ENCODE results near the gene NOL6. TPM values are rescaled to one million over a fixed set of nuclear protein-coding genes. Genes with fewer than 3 reads are reported as not detected.

NOL6 gene
- total and polyA plus RNA-seq, 2 of the 8 experiments (the other 6 are each of a cell fraction or from before 2014, with no cell fraction given): 44.0 to 55.0 TPM

DNA sequence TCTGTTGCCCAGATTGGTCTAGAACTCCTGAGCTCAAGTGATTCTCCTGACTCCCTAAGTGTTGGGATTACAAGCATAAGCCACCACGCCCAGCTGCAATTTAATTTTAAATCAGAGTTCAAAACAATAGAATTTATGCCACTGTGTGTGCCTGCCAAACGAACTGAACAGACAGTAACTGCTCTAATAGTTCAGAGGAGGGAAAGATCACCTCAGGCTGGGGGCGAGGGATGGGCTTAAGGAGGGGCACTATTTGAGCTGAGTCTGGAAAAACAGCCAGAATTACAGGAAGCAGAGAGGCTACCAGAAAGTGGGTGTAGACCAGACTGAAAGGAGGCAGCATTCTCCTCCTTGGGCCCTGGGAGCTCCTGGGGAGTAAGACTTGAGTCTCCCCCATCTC, 12.2 kb downstream of the NOL6 start:
- H3K4me2 ChIP-seq (ENCODE audit: insufficient read depth in 1 of 2, low read depth in 2 of 2, low read length in 2 of 2): no peak overlapping the region
- H3K23me2 ChIP-seq (ENCODE audit: low read depth, low read length): 0 out of 2 replicates have a peak, but pooled peaks cover 1% of the 10 kb centered on the region
- no peak overlapping the region for H3K14ac ChIP-seq (ENCODE audit: insufficient read length)
- H3K27me3 ChIP-seq (replicated peaks in 1 of 4; ENCODE audit: control insufficient read depth in 3 of 4, extremely low read depth in 1 of 4, insufficient read depth in 3 of 4, low read length in 3 of 4): no peaks in the 10 kb centered on the region
- no peak overlapping the region for H4K8ac ChIP-seq (ENCODE audit: extremely low read depth, insufficient read depth, low read length)
- no peaks in the 10 kb centered on the region for H3K4me1 ChIP-seq (replicated peaks in 1 of 4; ENCODE audit: control insufficient read depth in 3 of 4, insufficient read depth in 4 of 4, low read length in 3 of 4)
- CTCF ChIA-PET (ENCODE audit: partially characterized antibody): interaction anchor here (1.1 to 21.6 kb wide), 5 partner anchors 5 to 86 kb away, joined by 4 to 358 read pairs (median 37); partner anchors contain the start of genes AQP3 and NOL6
- WGBS, 2 experiments (ENCODE audit: extremely low coverage in 1 of 2, insufficient coverage in 1 of 2, insufficient read length in 1 of 2, insufficient replicate concordance in 2 of 2, low coverage in 1 of 2, low lambda C conversion rate in 2 of 2, missing lambda C conversion rate in 1 of 2): 94% methylated on average over 3 of the region's 3 CpGs; no CpG with 5 or more reads in 1 of the 2 experiments
- no peak overlapping the region for H2BK20ac ChIP-seq (ENCODE audit: low read length)
- peaks cover 33 to 52% (median 47%) of the 10 kb centered on the region in 4 experiments for H3K36me3 ChIP-seq (ENCODE audit: control insufficient read depth in 2 of 4, insufficient read depth in 4 of 4, low read length in 3 of 4)
- no peak overlapping the region for H4K5ac ChIP-seq (ENCODE audit: insufficient read length, low read depth, low read length)
- H4K20me1 ChIP-seq (replicated peaks in 1 of 2; ENCODE audit: control insufficient read depth in 1 of 2, insufficient read depth in 2 of 2, low read length in 2 of 2): peaks cover 0 to 12% of the 10 kb centered on the region in 2 experiments
- H4K91ac ChIP-seq (replicated peaks; ENCODE audit: insufficient read length, low read length): no peak overlapping the region
- no peak overlapping the region for H3K23ac ChIP-seq (ENCODE audit: insufficient read length)
- no peak overlapping the region for H2AFZ ChIP-seq (ENCODE audit: low read length)
- no peak for FAIRE-seq
- no peak overlapping the region for H3K56ac ChIP-seq (replicated peaks; ENCODE audit: insufficient read length, low read depth, low read length)
- no peak overlapping the region for H2BK12ac ChIP-seq (ENCODE audit: low read depth, low read length)
- DNase-seq (ENCODE audit: low read depth in 1 of 2, low spot score in 2 of 2): no peak
- no peak overlapping the region for H3K4me3 ChIP-seq (ENCODE audit: extremely low read depth in 1 of 4, insufficient read depth in 2 of 4, low read depth in 3 of 4, low read length in 4 of 4)
- H2BK120ac ChIP-seq (replicated peaks; ENCODE audit: low read depth, low read length): no peak overlapping the region
- H3K18ac ChIP-seq (ENCODE audit: extremely low read depth, low read length): no peak overlapping the region
- H2BK15ac ChIP-seq (ENCODE audit: low read length): no peak overlapping the region
- no peak overlapping the region; the same call in 1 of the 2 replicates for H2BK5ac ChIP-seq (ENCODE audit: low read depth, low read length)
- H3K4ac ChIP-seq (replicated peaks; ENCODE audit: insufficient read length, low read depth, low read length): no peak overlapping the region
- no peaks in the 10 kb centered on the region for H3K9me3 ChIP-seq (ENCODE audit: insufficient read depth in 2 of 2, low read depth in 1 of 2, low read length in 1 of 2)
- H3K9ac ChIP-seq (replicated peaks in 1 of 4; ENCODE audit: extremely low read depth in 1 of 4, low read depth in 3 of 4, low read length in 3 of 4): no peak overlapping the region
- no peak overlapping the region for H3K27ac ChIP-seq (ENCODE audit: low read depth, low read length)
- POLR2A ChIA-PET (ENCODE audit: partially characterized antibody): interaction anchor here (0.6 to 5.8 kb wide), 5 partner anchors 9 to 171 kb away, joined by 3 to 34 read pairs (median 4); partner anchors contain the start of genes AQP3, NFX1 and NOL6
- no peaks in the 10 kb centered on the region for H3K79me2 ChIP-seq (ENCODE audit: control insufficient read depth in 1 of 2, insufficient read depth in 2 of 2, low read length in 2 of 2)
- no peaks in the 10 kb centered on the region for H3K79me1 ChIP-seq (ENCODE audit: low read depth, low read length)
- H2AK5ac ChIP-seq (ENCODE audit: low read depth, low read length): no peak overlapping the region
- TF ChIP-seq JUN (IDR thresholded peaks at IDR 0.05; ENCODE audit: low read depth, low read length): no peak
- TF ChIP-seq HDAC2 (IDR thresholded peaks at IDR 0.05; ENCODE audit: borderline replicate concordance in 1 of 2, low read depth in 2 of 2, low read length in 2 of 2): no peak
- TF ChIP-seq, protein P1, sequence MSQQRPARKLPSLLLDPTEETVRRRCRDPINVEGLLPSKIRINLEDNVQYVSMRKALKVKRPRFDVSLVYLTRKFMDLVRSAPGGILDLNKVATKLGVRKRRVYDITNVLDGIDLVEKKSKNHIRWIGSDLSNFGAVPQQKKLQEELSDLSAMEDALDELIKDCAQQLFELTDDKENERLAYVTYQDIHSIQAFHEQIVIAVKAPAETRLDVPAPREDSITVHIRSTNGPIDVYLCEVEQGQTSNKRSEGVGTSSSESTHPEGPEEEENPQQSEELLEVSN (IDR thresholded peaks at IDR 0.05): no peak
- TF ChIP-seq CBX8 (IDR thresholded peaks at IDR 0.05; ENCODE audit: borderline replicate concordance, low read depth, low read length): no peak
- TF ChIP-seq, protein P2, sequence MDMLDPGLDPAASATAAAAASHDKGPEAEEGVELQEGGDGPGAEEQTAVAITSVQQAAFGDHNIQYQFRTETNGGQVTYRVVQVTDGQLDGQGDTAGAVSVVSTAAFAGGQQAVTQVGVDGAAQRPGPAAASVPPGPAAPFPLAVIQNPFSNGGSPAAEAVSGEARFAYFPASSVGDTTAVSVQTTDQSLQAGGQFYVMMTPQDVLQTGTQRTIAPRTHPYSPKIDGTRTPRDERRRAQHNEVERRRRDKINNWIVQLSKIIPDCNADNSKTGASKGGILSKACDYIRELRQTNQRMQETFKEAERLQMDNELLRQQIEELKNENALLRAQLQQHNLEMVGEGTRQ (IDR thresholded peaks at IDR 0.05; ENCODE audit: low read length): no peak
- TF ChIP-seq BCL11A (IDR thresholded peaks at IDR 0.05; ENCODE audit: low read depth in 2 of 2, low read length in 2 of 2): no peak
- no peak for TF ChIP-seq HDAC6 (IDR thresholded peaks at IDR 0.05; ENCODE audit: low read depth, low read length)
- TF ChIP-seq TBP (IDR thresholded peaks at IDR 0.05; ENCODE audit: low read depth, low read length): no peak
- no peak for TF ChIP-seq PHF8 (conservative IDR thresholded peaks at IDR 0.05; ENCODE audit: low read depth, low read length)
- no peak for TF ChIP-seq CREB1 (IDR thresholded peaks at IDR 0.05)
- no peak for TF ChIP-seq BACH1 (IDR thresholded peaks at IDR 0.05; ENCODE audit: low read length)
- TF ChIP-seq, protein P3, sequence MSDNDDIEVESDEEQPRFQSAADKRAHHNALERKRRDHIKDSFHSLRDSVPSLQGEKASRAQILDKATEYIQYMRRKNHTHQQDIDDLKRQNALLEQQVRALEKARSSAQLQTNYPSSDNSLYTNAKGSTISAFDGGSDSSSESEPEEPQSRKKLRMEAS (IDR thresholded peaks at IDR 0.05): no peak
